T-helper 9 cell (primary cell): Measurements from ENCODE around the gene MAP3K3.

Experiments
- DNase-seq: peaks from one replicate; pipeline ENCODE4 v3.0.0-alpha.2; 2020

Gene MAP3K3

GRCh38 chr17:63653050-63653449, 30.8 kb downstream of the MAP3K3 start:
- no peak for DNase-seq

GRCh38 chr17:63657786-63658185, 35.6 kb downstream of the MAP3K3 start:
- DNase-seq, result no peak

- no peak for DNase-seq
Observed at GRCh38 chr17:63658366-63658765, 36.1 kb downstream of the MAP3K3 start.

GRCh38 chr17:63659850-63660249, 37.6 kb downstream of the MAP3K3 start:
- no peak for DNase-seq

GRCh38 chr17:63665527-63666214, 43.5 kb downstream of the MAP3K3 start:
- DNase-seq, result no peak

GRCh38 chr17:63672856-63673255, 50.6 kb downstream of the MAP3K3 start:
- DNase-seq, result no peak

- DNase-seq, result no peak
Observed at GRCh38 chr17:63675231-63675606, 53.0 kb downstream of the MAP3K3 start.

- DNase-seq, result no peak
Observed at GRCh38 chr17:63675607-63676546, 53.7 kb downstream of the MAP3K3 start.

GRCh38 chr17:63676584-63676983, 54.4 kb downstream of the MAP3K3 start:
- no peak for DNase-seq

- no peak for DNase-seq
Observed at GRCh38 chr17:63679214-63679613, 57.0 kb downstream of the MAP3K3 start.

- DNase-seq, result no peak
Observed at GRCh38 chr17:63680700-63681099, 58.5 kb downstream of the MAP3K3 start.

- no peak for DNase-seq
Observed at GRCh38 chr17:63681530-63681929, 59.3 kb downstream of the MAP3K3 start.

- DNase-seq, result no peak
Observed at GRCh38 chr17:63682441-63682840, 60.2 kb downstream of the MAP3K3 start.

GRCh38 chr17:63682981-63683380, 60.8 kb downstream of the MAP3K3 start:
- DNase-seq, result no peak

- DNase-seq, result no peak
Observed at GRCh38 chr17:63685041-63685440, 62.8 kb downstream of the MAP3K3 start.

- no peak for DNase-seq
Observed at GRCh38 chr17:63685578-63685977, 63.4 kb downstream of the MAP3K3 start.

GRCh38 chr17:63686138-63686685, 64.0 kb downstream of the MAP3K3 start:
- no peak for DNase-seq

- no peak for DNase-seq
Observed at GRCh38 chr17:63688396-63689020, 66.3 kb downstream of the MAP3K3 start.

- no peak for DNase-seq
Observed at GRCh38 chr17:63689479-63689878, 67.3 kb downstream of the MAP3K3 start.

GRCh38 chr17:63692195-63692816, 70.1 kb downstream of the MAP3K3 start:
- no peak for DNase-seq

- DNase-seq, result no peak
Observed at GRCh38 chr17:63693411-63694113, 71.3 kb downstream of the MAP3K3 start.
